ENCODE measurements around the gene STAP2.

The STAP2 gene

DNA sequence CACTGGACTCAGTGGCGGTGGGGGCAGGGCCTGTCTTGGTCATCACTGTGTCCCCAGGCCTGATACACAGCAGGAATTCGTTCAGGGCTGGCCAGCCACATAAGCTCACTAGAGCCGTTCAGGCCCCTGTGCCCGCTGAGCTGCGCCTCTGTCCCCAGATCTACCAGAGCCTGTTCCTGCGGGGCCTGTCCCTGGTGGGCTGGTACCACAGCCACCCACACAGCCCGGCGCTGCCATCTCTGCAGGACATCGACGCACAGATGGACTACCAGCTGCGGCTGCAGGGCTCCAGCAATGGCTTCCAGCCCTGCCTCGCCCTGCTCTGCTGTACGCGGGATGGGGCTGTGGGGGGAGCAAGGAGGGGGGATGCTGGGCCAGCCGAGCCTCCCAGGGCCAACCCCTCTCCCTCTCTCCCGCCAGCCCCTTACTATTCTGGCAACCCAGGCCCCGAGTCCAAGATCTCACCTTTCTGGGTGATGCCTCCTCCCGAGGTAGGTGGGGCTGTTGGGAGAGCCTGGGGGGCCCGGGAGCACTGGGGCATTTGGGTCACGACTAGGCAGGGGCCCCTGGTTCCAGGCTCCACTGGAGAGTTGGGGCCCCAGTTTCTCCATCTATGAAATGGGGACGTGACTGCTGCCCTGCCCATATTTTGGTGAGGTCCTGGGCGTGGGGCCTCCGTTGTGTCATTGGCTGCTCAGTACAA is 18.6 kb upstream of the STAP2 start:
- H3K36me3 ChIP-seq (ENCODE audit: insufficient read depth, low read length): peaks cover 34% of the 10 kb centered on the region

GRCh38 chr19:4354897-4355296 is 16.3 kb upstream of the STAP2 start:
- Histone ChIP-seq H3K27ac (ENCODE audit: low read depth, low read length, poor library complexity, severe bottlenecking) (no peak overlapping the region), H3K9ac (ENCODE audit: low read length) (no peak overlapping the region), H3K4me1 (ENCODE audit: insufficient read depth, low read length, severe bottlenecking) (no peaks in the 10 kb centered on the region), H3K79me2 (ENCODE audit: insufficient read depth, low read length) (no peaks in the 10 kb centered on the region), H2AFZ (ENCODE audit: low read length) (no peak overlapping the region), H3K27me3 (ENCODE audit: insufficient read depth, low read length) (no peaks in the 10 kb centered on the region), H4K20me1 (ENCODE audit: insufficient read depth, low read length) (no peaks in the 10 kb centered on the region), H3K4me2 (ENCODE audit: low read length) (no peak overlapping the region), H3K4me3 (ENCODE audit: low read depth, low read length, poor library complexity, severe bottlenecking) (no peak overlapping the region), H3K9me2 (ENCODE audit: low read depth, low read length) (no peaks in the 10 kb centered on the region), H3K36me3 (ENCODE audit: insufficient read depth, low read length) (peaks cover 16% of the 10 kb centered on the region), H3F3A (ENCODE audit: insufficient read depth, low read length) (no peaks in the 10 kb centered on the region), H3K9me3 (ENCODE audit: low read length) (no peaks in the 10 kb centered on the region)
- TF ChIP-seq CTCF (IDR thresholded peaks at IDR 0.05; ENCODE audit: low read length): no peak

More for the DNA sequence above, 18.6 kb upstream of the STAP2 start:
- no peaks in the 10 kb centered on the region for H3K4me1 ChIP-seq (ENCODE audit: insufficient read depth, low read length, severe bottlenecking)
- H2AFZ ChIP-seq (ENCODE audit: low read length): no peak overlapping the region
- no peaks in the 10 kb centered on the region for H3K9me2 ChIP-seq (ENCODE audit: low read depth, low read length)
- no peaks in the 10 kb centered on the region for H3K79me2 ChIP-seq (ENCODE audit: insufficient read depth, low read length)
- H4K20me1 ChIP-seq (ENCODE audit: insufficient read depth, low read length): no peaks in the 10 kb centered on the region
- H3K4me2 ChIP-seq (ENCODE audit: low read length): no peak overlapping the region
- H3K9ac ChIP-seq (ENCODE audit: low read length): no peak overlapping the region
- TF ChIP-seq CTCF (IDR thresholded peaks at IDR 0.05; ENCODE audit: low read length) (no peak), EZH2 (IDR thresholded peaks at IDR 0.05; ENCODE audit: borderline replicate concordance, low read length) (no peak)
- H3F3A ChIP-seq (ENCODE audit: insufficient read depth, low read length): no peaks in the 10 kb centered on the region
- H3K4me3 ChIP-seq (ENCODE audit: low read depth, low read length, poor library complexity, severe bottlenecking): no peak overlapping the region
- H3K27ac ChIP-seq (ENCODE audit: low read depth, low read length, poor library complexity, severe bottlenecking): no peak overlapping the region
- no peaks in the 10 kb centered on the region for H3K9me3 ChIP-seq (ENCODE audit: low read length)
- H3K27me3 ChIP-seq (ENCODE audit: insufficient read depth, low read length): no peaks in the 10 kb centered on the region

- no peaks in the 10 kb centered on the region for H3K4me1 ChIP-seq (ENCODE audit: insufficient read depth, low read length, severe bottlenecking)
- no peak overlapping the region for H3K9ac ChIP-seq (ENCODE audit: low read length)
- H3K27ac ChIP-seq (ENCODE audit: low read depth, low read length, poor library complexity, severe bottlenecking): no peak overlapping the region
- no peaks in the 10 kb centered on the region for H3K27me3 ChIP-seq (ENCODE audit: insufficient read depth, low read length)
- H3K4me3 ChIP-seq (ENCODE audit: low read depth, low read length, poor library complexity, severe bottlenecking): no peak overlapping the region
- no peaks in the 10 kb centered on the region for H3K79me2 ChIP-seq (ENCODE audit: insufficient read depth, low read length)
- no peak overlapping the region for H2AFZ ChIP-seq (ENCODE audit: low read length)
- no peaks in the 10 kb centered on the region for H3K9me2 ChIP-seq (ENCODE audit: low read depth, low read length)
- no peak overlapping the region for H3K4me2 ChIP-seq (ENCODE audit: low read length)
- no peaks in the 10 kb centered on the region for H3K9me3 ChIP-seq (ENCODE audit: low read length)
- no peaks in the 10 kb centered on the region for H4K20me1 ChIP-seq (ENCODE audit: insufficient read depth, low read length)
- no peak for TF ChIP-seq CTCF (IDR thresholded peaks at IDR 0.05; ENCODE audit: low read length)
- no peak for TF ChIP-seq EZH2 (IDR thresholded peaks at IDR 0.05; ENCODE audit: borderline replicate concordance, low read length)
- H3F3A ChIP-seq (ENCODE audit: insufficient read depth, low read length): no peaks in the 10 kb centered on the region
- H3K36me3 ChIP-seq (ENCODE audit: insufficient read depth, low read length): peaks cover 9% of the 10 kb centered on the region
Observed at GRCh38 chr19:4354282-4354681, 15.7 kb upstream of the STAP2 start.
